DOHH2 (cell line): ENCODE results near the gene CACNA1B.

Source experiments
- H3F3A ChIP-seq: fragments of 200-600 bp; sonication (generic), shearing (Covaris generic); 2 replicates; pipeline ENCODE4 v1.6.0; 2016; ENCODE audit warnings: antibody characterized with exemption, mild to moderate bottlenecking; ENCODE audit not compliant: control insufficient read depth, insufficient read depth
- H3K27ac ChIP-seq: fragments of 200-600 bp; sonication (generic); 2 replicates; pipeline ENCODE4 v1.5.1; 2014; ENCODE audit warnings: low read depth, mild to moderate bottlenecking, low read length, moderate library complexity
- H3K27me3 ChIP-seq: fragments of 200-600 bp; sonication (generic); 2 replicates; pipeline ENCODE4 v1.6.1; 2014; ENCODE audit warnings: mild to moderate bottlenecking, low read length, mixed read lengths; ENCODE audit not compliant: control insufficient read depth
- H3K36me3 ChIP-seq: fragments of 200-600 bp; sonication (generic); 2 replicates; pipeline ENCODE4 v1.6.1; 2014; ENCODE audit warnings: mild to moderate bottlenecking, low read length, moderate library complexity, mixed read lengths; ENCODE audit not compliant: control insufficient read depth
- H3K4me1 ChIP-seq: fragments of 200-600 bp; sonication (generic); 2 replicates; pipeline ENCODE4 v1.6.1; 2014; ENCODE audit warnings: mild to moderate bottlenecking, low read length, mixed read lengths; ENCODE audit not compliant: control insufficient read depth
- H3K4me2 ChIP-seq: fragments of 200-600 bp; sonication (generic); 2 replicates; pipeline ENCODE4 v1.6.0; 2014; ENCODE audit warnings: mild to moderate bottlenecking, low read length, moderate library complexity
- H3K4me3 ChIP-seq: fragments of 200-600 bp; sonication (generic); 2 replicates; pipeline ENCODE4 v1.5.1; 2014; ENCODE audit warnings: mild to moderate bottlenecking, low read length, mixed read lengths
- H3K79me2 ChIP-seq: fragments of 200-600 bp; sonication (generic); 2 replicates; pipeline ENCODE4 v1.6.1; 2014; ENCODE audit warnings: mild to moderate bottlenecking, low read length, mixed read lengths; ENCODE audit not compliant: control insufficient read depth
- H3K9me2 ChIP-seq: fragments of 200-600 bp; sonication (generic); replicated peaks from 2 replicates; pipeline ENCODE4 v1.6.1; 2014; ENCODE audit warnings: mild to moderate bottlenecking, low read length, mixed read lengths; ENCODE audit not compliant: control insufficient read depth
- H3K9me3 ChIP-seq: fragments of 200-600 bp; sonication (generic); 2 replicates; pipeline ENCODE4 v1.6.1; 2014; ENCODE audit warnings: antibody characterized with exemption, low read length, mixed read lengths; ENCODE audit not compliant: control insufficient read depth, insufficient read depth
- H4K20me1 ChIP-seq: fragments of 200-600 bp; sonication (generic); 2 replicates; pipeline ENCODE4 v1.6.0; 2014; ENCODE audit warnings: low read depth, mild to moderate bottlenecking, antibody characterized with exemption, low read length, moderate library complexity; ENCODE audit not compliant: control insufficient read depth, insufficient read depth
- CTCF ChIP-seq: fragments of 200-600 bp; sonication (generic); IDR thresholded peaks from one replicate; pipeline ENCODE4 v1.5.1; 2014; ENCODE audit warnings: antibody characterized with exemption, mild to moderate bottlenecking, low read depth, low read length; ENCODE audit not compliant: poor library complexity, severe bottlenecking
- EZH2phosphoT487 ChIP-seq: fragments of 200-600 bp; sonication (generic); IDR thresholded peaks from 2 replicates; pipeline ENCODE4 v1.6.1; 2017; ENCODE audit warnings: borderline replicate concordance, mild to moderate bottlenecking, antibody characterized with exemption, low read length, moderate library complexity, mixed read lengths

CACNA1B gene

GRCh38 chr9:138043061-138043410 is 165.5 kb downstream of the CACNA1B start:
- Histone ChIP-seq H3K4me3 (no peak overlapping the region), H4K20me1 (no peaks in the 10 kb centered on the region), H3K4me1 (no peaks in the 10 kb centered on the region), H3K27me3 (no peaks in the 10 kb centered on the region), H3K9me3 (no peaks in the 10 kb centered on the region), H3K9me2 (no peaks in the 10 kb centered on the region), H3K36me3 (no peaks in the 10 kb centered on the region), H3K27ac (no peak overlapping the region), H3K79me2 (no peaks in the 10 kb centered on the region), H3F3A (no peaks in the 10 kb centered on the region), H3K4me2 (no peak overlapping the region)
- TF ChIP-seq EZH2phosphoT487 (no peak), CTCF (no peak)

- no peaks in the 10 kb centered on the region for H3K27me3 ChIP-seq
- no peak for TF ChIP-seq EZH2phosphoT487
- TF ChIP-seq CTCF, result no peak
- H3K79me2 ChIP-seq, result no peaks in the 10 kb centered on the region
Observed at GRCh38 chr9:138043411-138044345, 166.1 kb downstream of the CACNA1B start.

GRCh38 chr9:138044485-138045383 is 167.2 kb downstream of the CACNA1B start:
- Histone ChIP-seq H3K27me3 (no peaks in the 10 kb centered on the region), H3K79me2 (no peaks in the 10 kb centered on the region), H3K4me2 (no peak overlapping the region), H4K20me1 (no peaks in the 10 kb centered on the region), H3K9me2 (no peaks in the 10 kb centered on the region), H3F3A (no peaks in the 10 kb centered on the region), H3K36me3 (no peaks in the 10 kb centered on the region), H3K9me3 (no peaks in the 10 kb centered on the region), H3K4me3 (no peak overlapping the region), H3K27ac (no peak overlapping the region), H3K4me1 (no peaks in the 10 kb centered on the region)
- TF ChIP-seq EZH2phosphoT487 (no peak), CTCF (no peak)

More at GRCh38 chr9:138043411-138044345, 166.1 kb downstream of the CACNA1B start:
- Histone ChIP-seq H4K20me1 (no peaks in the 10 kb centered on the region), H3F3A (no peaks in the 10 kb centered on the region), H3K4me2 (no peak overlapping the region), H3K4me3 (no peak overlapping the region), H3K36me3 (no peaks in the 10 kb centered on the region), H3K9me3 (no peaks in the 10 kb centered on the region), H3K9me2 (no peaks in the 10 kb centered on the region), H3K4me1 (no peaks in the 10 kb centered on the region), H3K27ac (no peak overlapping the region)
